ENCODE data around the gene MAN2A2.

GRCh38 chr15:90921887-90922286 is 18.8 kb downstream of the MAN2A2 start:
- TF ChIP-seq EZH2 (IDR thresholded peaks at IDR 0.05; ENCODE audit: insufficient read depth, low read length) (no peak), CTCF (IDR thresholded peaks at IDR 0.05; ENCODE audit: insufficient read depth, low read depth, low read length) (no peak)
